GM21390 (cell line): ENCODE results near the gene FICD.
"Not testable (repeated sequence)": the region's sequence is repeated elsewhere in the genome, so short reads cannot be mapped to it uniquely, and the experiment has no call there.

Experiments used
- ATAC-seq: cut with Tn5 transposase; IDR thresholded peaks from one replicate; pipeline ENCODE4 v1.9.1; 2021; ENCODE audit not compliant: unreplicated experiment

The FICD gene

GRCh38 chr12:108531929-108532848 is 17.1 kb downstream of the FICD start:
- no peak for ATAC-seq

GRCh38 chr12:108538146-108538545 is 23.1 kb downstream of the FICD start:
- no peak for ATAC-seq

- ATAC-seq, result no peak
Measured at GRCh38 chr12:108538616-108539195, 23.6 kb downstream of the FICD start.

- ATAC-seq, result no peak
Measured at GRCh38 chr12:108542320-108542719, 27.2 kb downstream of the FICD start.

GRCh38 chr12:108543652-108544051 is 28.6 kb downstream of the FICD start:
- ATAC-seq, result no peak

- no peak for ATAC-seq
Measured at GRCh38 chr12:108547686-108548085, 32.6 kb downstream of the FICD start.

GRCh38 chr12:108548954-108549521 is 34.0 kb downstream of the FICD start:
- ATAC-seq, result no peak

- ATAC-seq, result no peak
Measured at GRCh38 chr12:108551535-108551934, 36.5 kb downstream of the FICD start.

GRCh38 chr12:108553799-108554198 is 38.7 kb downstream of the FICD start:
- no peak for ATAC-seq

- ATAC-seq, result not testable (repeated sequence)
Measured at GRCh38 chr12:108555383-108555782, 40.3 kb downstream of the FICD start.

- no peak for ATAC-seq
Measured at GRCh38 chr12:108559007-108559655, 44.1 kb downstream of the FICD start.

- no peak for ATAC-seq
Measured at GRCh38 chr12:108559748-108560147, 44.7 kb downstream of the FICD start.

GRCh38 chr12:108560321-108560721 is 45.2 kb downstream of the FICD start:
- ATAC-seq, result no peak

GRCh38 chr12:108560752-108561719 is 46.0 kb downstream of the FICD start, which contains the start of gene SART3:
Gene SART3 (minus strand): TSS chr12:108561173. CDS start chr12:108561154, 19 bp downstream.
- peak; percentile 34 for ATAC-seq

- ATAC-seq, result no peak
Measured at GRCh38 chr12:108561852-108562347, 46.8 kb downstream of the FICD start.

- ATAC-seq, result peak; percentile 49
Measured at GRCh38 chr12:108562348-108563135, 47.5 kb downstream of the FICD start, which contains the start of gene ISCU. Gene ISCU (plus strand): TSS chr12:108562596. CDS start chr12:108562623, 27 bp downstream.

GRCh38 chr12:108563136-108563803 is 48.2 kb downstream of the FICD start:
- ATAC-seq, result peak; percentile 33

GRCh38 chr12:108563804-108564151 is 48.7 kb downstream of the FICD start:
- ATAC-seq, result no peak

GRCh38 chr12:108564724-108565123 is 49.6 kb downstream of the FICD start:
- ATAC-seq, result no peak
